Measurements from ENCODE around the gene MED23. TPM values are rescaled to one million over a fixed set of nuclear protein-coding genes. Genes with fewer than 3 reads are reported as not detected.
"Not testable (repeated sequence)": the region's sequence is repeated elsewhere in the genome, so short reads cannot be mapped to it uniquely, and the experiment has no call there.

Gene MED23
- polyA plus RNA-seq, 1 of the 3 experiments (the other 2 are of a cell fraction) = 10.1 TPM

- no peak for DNase-seq
- 7% methylated on average over 2 of the region's 2 CpGs for WGBS (ENCODE audit: low lambda C conversion rate)
- Histone ChIP-seq H3K4me2 (no peak overlapping the region), H3K4me1 (ENCODE audit: control insufficient read depth in 1 of 2, insufficient read depth in 2 of 2, low read depth in 1 of 2, low read length in 1 of 2) (no peaks in the 10 kb centered on the region), H3K9me2 (no peaks in the 10 kb centered on the region), H3K27me3 (ENCODE audit: insufficient read depth) (peaks cover 14% of the 10 kb centered on the region; the same call in 1 of the 2 replicates), H3K9me3 (no peaks in the 10 kb centered on the region), H2AFZ (ENCODE audit: low read depth) (no peak overlapping the region), H3K27ac (ENCODE audit: low read depth in 2 of 2, low read length in 1 of 2) (no peak overlapping the region), H3K4me3 (ENCODE audit: low read depth in 2 of 2, low read length in 1 of 2) (no peak overlapping the region), H3K9ac (no peak overlapping the region), H3K36me3 (replicated peaks in 1 of 2; ENCODE audit: control insufficient read depth in 1 of 2, insufficient read depth in 2 of 2, low read length in 1 of 2) (no peaks in the 10 kb centered on the region), H3K79me2 (ENCODE audit: insufficient read depth) (no peaks in the 10 kb centered on the region), H3F3A (replicated peaks; ENCODE audit: insufficient read depth) (no peaks in the 10 kb centered on the region), H4K20me1 (ENCODE audit: insufficient read depth) (no peaks in the 10 kb centered on the region)
- TF ChIP-seq MEF2A (IDR thresholded peaks at IDR 0.05; ENCODE audit: borderline replicate concordance, low read depth) (no peak), RXRA (IDR thresholded peaks at IDR 0.05; ENCODE audit: borderline replicate concordance, low read depth) (no peak), YY1 (IDR thresholded peaks at IDR 0.05; ENCODE audit: low read depth) (no peak), TCF12 (IDR thresholded peaks at IDR 0.05) (no peak), USF2 (IDR thresholded peaks at IDR 0.05; ENCODE audit: borderline replicate concordance, low read depth, low read length) (no peak), FOXM1 (IDR thresholded peaks at IDR 0.05; ENCODE audit: low read depth) (no peak), PBX3 (IDR thresholded peaks at IDR 0.05) (no peak), GABPA (IDR thresholded peaks at IDR 0.05; ENCODE audit: low read depth) (no peak), IRF3 (IDR thresholded peaks at IDR 0.05; ENCODE audit: low read depth, low read length) (no peak), EZH2phosphoT487 (IDR thresholded peaks at IDR 0.05; ENCODE audit: borderline replicate concordance, low read depth) (no peak), NFIC (IDR thresholded peaks at IDR 0.05; ENCODE audit: borderline replicate concordance) (no peak), FOSL2 (IDR thresholded peaks at IDR 0.05; ENCODE audit: borderline replicate concordance, low read depth) (no peak), NRF1 (IDR thresholded peaks at IDR 0.05; ENCODE audit: low read depth, low read length) (no peak), RCOR1 (IDR thresholded peaks at IDR 0.05; ENCODE audit: low read length) (no peak), CHD2 (IDR thresholded peaks at IDR 0.05; ENCODE audit: low read length, partially characterized antibody) (no peak), SMC3 (IDR thresholded peaks at IDR 0.05; ENCODE audit: low read depth, low read length) (no peak), JUND (IDR thresholded peaks at IDR 0.05) (no peak), TEAD4 (IDR thresholded peaks at IDR 0.05; ENCODE audit: borderline replicate concordance, insufficient read depth) (no peak)
- POLR2A ChIA-PET = no interaction called here
- CTCF ChIA-PET = interaction anchor here (1.3 kb wide), 1 partner anchor 12 kb away, joined by 3 read pairs; no protein-coding TSS in a partner anchor
Measured at GRCh38 chr6:131545317-131545716, 82.7 kb downstream of the MED23 start.

GRCh38 chr6:131538615-131539014, 89.4 kb downstream of the MED23 start:
- H3K9me2 ChIP-seq; H3K4me3 ChIP-seq (ENCODE audit: low read depth in 2 of 2, low read length in 1 of 2); H3K36me3 ChIP-seq (replicated peaks in 1 of 2; ENCODE audit: control insufficient read depth in 1 of 2, insufficient read depth in 2 of 2, low read length in 1 of 2); H3K4me2 ChIP-seq; DNase-seq; H3K9me3 ChIP-seq; H3K27ac ChIP-seq (ENCODE audit: low read depth in 2 of 2, low read length in 1 of 2); H3K4me1 ChIP-seq (ENCODE audit: control insufficient read depth in 1 of 2, insufficient read depth in 2 of 2, low read depth in 1 of 2, low read length in 1 of 2); H4K20me1 ChIP-seq (ENCODE audit: insufficient read depth); H3K9ac ChIP-seq; H3K79me2 ChIP-seq (ENCODE audit: insufficient read depth); H2AFZ ChIP-seq (ENCODE audit: low read depth); H3K27me3 ChIP-seq (ENCODE audit: insufficient read depth); POLR2A ChIA-PET; H3F3A ChIP-seq (replicated peaks; ENCODE audit: insufficient read depth): not testable (repeated sequence)
- CTCF ChIA-PET = interaction anchor here (0.7 to 1.4 kb wide), 3 partner anchors 26 to 653 kb away, joined by 3 to 5 read pairs (median 3); no protein-coding TSS in a partner anchor
- WGBS (ENCODE audit: low lambda C conversion rate) = 0% methylated on average over 3 of the region's 4 CpGs

Data from SK-N-SH (cell line).